Measurements from ENCODE around the gene SMIM13. TPM values are rescaled to one million over a fixed set of nuclear protein-coding genes. Genes with fewer than 3 reads are reported as not detected.
"Not testable (repeated sequence)": the region's sequence is repeated elsewhere in the genome, so short reads cannot be mapped to it uniquely, and the experiment has no call there.

The SMIM13 gene
- polyA plus RNA-seq, 3 donors: 15.6 to 19.9 (median 17.2) TPM

DNA sequence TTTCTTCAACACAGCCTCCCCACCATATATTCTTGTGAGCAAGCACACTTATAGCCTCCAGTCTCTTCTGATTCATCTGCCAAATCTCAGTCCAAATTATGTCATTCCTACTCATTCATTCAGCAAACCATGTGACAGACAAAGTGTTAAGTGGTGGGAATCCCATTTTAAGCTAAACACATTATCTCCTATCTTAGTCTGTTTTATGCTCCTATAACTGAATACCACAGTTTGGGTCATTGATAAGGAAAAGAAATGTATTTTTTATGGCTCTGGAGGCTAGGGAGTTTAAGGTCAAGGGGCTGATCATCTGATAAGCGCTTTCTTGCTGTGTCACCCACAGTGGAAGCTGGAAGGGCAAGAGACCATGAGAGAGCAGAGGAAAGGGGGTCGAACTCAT, 23.9 kb upstream of the SMIM13 start:
- DNase-seq (ENCODE audit: extremely low read depth in 1 of 11, low read depth in 9 of 11, low spot score in 4 of 11): no peak

DNA sequence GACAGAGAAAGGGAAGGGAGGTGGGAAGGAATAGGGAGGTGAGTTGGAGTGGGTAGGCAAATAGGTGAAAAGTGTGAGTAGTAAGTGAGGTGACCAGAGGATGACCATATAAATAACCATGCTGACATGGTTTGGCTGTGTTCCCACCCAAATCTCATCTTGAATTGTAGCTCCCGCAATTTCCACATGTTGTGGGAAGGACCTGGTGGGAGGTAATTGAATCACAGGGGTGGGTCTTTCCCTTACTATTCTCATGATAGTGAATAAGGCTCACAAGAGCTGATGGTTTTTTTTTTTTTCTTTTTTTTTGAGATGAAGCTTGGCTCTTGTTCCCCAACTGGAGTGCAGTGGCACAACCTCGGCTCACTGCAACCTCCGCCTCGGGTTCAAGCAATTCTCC, 21.5 kb upstream of the SMIM13 start:
- no peak for DNase-seq (ENCODE audit: extremely low read depth in 1 of 11, low read depth in 9 of 11, low spot score in 4 of 11)

DNA sequence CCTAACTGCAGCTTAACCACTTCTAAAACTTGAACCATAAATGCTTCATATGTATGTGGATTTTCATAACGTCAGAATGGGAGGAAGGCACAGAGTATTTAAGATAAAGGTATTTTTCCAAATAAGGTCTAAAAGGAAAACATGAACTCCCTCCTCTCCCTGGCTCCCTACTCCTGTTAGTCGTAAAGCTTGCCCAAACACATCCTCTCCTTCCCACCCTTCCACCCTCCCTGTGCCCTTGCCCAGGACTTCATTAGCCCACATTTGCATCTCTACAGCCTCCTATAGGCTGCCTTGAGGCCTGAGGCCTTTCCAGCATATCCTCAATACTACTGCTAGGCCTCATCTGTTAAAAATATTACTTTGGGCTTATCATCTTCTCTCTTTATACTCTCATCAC, 17.1 kb upstream of the SMIM13 start:
- no peak for DNase-seq (ENCODE audit: extremely low read depth in 1 of 11, low read depth in 9 of 11, low spot score in 4 of 11)

DNA sequence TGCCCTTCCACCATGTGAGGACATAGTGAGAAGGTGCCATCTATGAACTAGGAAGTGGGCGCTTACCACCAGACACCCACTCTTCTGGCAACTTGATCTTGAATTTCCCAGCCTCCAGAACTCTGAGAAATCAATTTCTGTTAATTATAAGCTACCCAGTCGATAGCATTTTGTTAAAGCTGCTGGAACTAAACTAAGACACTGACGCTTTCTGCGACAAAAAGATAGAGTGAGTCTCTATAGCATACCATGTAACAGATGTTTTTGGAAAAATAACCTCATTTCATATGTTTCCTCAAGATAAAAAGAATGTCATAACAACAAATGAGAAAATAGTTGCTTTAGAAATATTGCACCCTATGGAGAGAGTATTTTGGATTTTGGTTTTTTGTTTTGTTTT, 15.4 kb upstream of the SMIM13 start:
- DNase-seq (ENCODE audit: extremely low read depth in 1 of 11, low read depth in 9 of 11, low spot score in 4 of 11): no peak

DNA sequence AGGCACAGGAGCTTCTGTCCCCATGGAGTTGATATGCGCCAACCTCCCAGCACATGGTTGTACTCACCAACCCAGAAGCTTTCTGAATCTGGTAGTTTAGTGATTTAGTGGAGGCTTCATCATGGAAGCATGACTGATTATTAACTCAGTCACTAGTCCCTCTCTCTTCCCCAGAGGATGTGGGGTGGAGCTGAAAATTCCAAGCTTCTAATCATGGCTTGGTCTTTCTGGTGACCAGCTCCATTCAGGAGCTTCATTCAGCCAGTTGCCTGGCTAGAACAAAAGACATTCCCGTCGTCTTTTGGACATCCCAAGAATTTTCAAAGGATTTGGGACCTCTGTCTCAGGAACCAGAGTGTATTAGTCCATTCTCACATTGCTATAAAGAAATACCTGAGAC, 13.3 kb upstream of the SMIM13 start:
- DNase-seq (ENCODE audit: extremely low read depth in 1 of 11, low read depth in 9 of 11, low spot score in 4 of 11): no peak

DNA sequence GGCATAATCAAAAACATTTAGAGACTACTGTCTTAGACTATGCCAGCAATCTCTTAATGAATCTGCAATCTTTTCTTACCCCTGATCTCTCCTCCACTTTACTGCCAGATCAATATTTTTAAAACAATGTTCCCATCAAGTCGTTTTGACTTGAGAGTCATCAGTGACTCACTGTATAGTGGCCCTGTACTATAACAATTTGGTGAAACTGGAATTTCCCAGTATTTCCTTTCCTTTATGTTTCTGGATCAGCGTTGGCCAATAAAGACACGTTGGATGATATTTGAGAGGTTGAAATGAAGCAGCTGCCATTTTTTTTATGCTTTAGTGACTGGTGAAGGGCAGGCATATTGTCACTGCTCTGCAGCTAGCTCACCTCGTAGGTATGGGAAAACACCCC, 10.1 kb upstream of the SMIM13 start:
- no peak for DNase-seq (ENCODE audit: extremely low read depth in 1 of 11, low read depth in 9 of 11, low spot score in 4 of 11)

DNA sequence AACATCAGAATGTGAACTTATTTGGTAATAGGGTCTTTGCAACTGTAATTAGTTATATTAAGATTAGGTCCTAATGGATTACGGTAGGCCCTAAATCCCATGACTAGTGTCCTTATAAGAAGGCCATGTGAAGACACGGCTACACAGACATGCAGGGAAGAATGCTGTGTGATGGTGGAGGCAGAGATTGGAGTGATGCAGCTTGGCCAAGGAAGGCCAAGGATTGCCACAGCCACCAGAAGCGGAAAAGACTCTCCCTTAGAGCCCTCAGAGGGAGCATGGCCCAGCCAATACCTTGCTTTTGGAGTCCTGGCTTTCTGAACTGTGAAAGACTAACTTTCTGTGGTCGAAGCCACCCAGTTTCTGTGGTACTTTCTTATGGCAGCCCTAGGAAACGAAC, 9.7 kb upstream of the SMIM13 start:
- no peak for DNase-seq (ENCODE audit: extremely low read depth in 1 of 11, low read depth in 9 of 11, low spot score in 4 of 11)

DNA sequence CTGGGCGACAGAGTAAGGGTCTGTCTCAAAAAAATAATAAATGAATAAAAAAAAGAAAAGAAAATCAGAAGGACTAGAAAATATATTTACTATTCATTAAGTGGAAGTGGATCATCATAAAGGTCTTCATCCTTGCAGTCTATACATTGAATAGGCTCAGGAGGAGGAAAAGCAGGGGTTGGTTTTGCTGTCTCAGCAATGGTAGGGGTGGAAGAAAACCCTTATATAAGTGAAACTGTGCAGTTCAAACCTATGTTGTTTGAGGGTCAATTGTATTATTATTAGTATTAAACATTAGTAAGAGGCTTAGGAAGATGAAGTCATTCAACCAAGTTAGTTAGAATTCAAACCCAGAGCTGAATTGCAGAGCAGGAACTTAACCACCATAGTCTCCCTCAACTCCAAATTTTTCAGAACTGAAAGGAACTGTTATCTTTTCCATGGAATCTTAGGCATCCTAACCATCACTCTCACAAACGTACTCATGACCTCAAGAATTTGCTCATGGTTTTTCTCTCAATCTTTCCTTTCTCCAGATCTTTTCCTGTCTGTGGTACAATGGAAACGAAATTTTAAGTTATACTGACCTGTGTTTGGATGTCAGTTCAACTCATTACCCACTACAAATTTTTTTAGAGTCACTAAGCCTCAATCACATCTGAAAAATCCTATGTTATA, 7.7 kb upstream of the SMIM13 start:
- no peak for DNase-seq (ENCODE audit: extremely low read depth in 1 of 11, low read depth in 9 of 11, low spot score in 4 of 11)

DNA sequence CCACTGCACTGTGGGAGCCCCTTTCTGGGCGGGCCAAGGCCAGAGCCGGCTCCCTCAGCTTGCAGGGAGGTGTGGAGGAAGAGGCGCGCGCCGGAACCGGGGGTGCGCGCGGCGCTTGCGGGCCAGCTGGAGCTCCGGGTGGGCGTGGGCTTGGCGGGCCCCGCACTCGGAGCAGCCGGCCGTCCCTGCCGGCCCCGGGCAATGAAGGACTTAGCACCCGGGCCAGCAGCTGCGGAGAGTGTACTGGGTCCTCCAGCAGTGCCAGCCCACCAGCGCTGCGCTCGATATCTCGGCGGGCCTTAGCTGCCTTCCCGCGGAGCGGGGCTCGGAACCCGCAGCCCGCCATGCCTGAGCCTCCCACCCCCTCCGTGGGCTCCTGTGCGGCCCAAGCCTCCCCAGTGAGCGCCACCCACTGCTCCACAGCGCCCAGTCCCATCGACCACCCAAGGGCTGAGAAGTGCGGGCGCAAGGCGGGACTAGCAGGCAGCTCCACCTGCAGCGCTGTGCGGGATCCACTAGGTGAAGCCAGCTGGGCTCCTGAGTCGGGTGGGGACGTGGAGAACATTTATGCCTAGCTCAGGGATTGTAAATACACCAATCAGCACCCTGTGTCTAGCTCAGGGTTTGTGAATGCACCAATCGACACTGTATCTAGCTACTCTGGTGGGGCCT, 6.4 kb upstream of the SMIM13 start:
- DNase-seq (ENCODE audit: extremely low read depth in 1 of 11, low read depth in 9 of 11, low spot score in 4 of 11): not testable (repeated sequence)

DNA sequence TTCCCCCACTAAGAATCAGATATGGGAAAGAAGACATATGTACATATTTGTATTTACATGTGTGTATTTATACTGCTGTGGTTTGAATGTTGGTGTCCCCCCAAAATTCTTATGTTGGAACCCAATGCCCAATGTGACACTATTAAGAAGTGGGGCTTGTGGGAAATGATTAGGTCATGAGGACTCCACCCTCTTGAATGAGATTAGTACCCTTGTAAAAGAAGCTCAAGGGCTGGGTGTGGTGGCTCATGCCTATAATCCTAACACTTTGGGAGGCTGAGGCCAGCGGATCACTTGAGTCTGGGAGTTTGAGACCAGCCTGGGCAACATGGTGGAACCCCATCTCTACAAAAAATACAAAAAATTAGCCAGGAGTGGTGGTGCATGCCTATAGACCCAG, 3.9 kb upstream of the SMIM13 start:
- DNase-seq (ENCODE audit: extremely low read depth in 1 of 11, low read depth in 9 of 11, low spot score in 4 of 11): no peak

DNA sequence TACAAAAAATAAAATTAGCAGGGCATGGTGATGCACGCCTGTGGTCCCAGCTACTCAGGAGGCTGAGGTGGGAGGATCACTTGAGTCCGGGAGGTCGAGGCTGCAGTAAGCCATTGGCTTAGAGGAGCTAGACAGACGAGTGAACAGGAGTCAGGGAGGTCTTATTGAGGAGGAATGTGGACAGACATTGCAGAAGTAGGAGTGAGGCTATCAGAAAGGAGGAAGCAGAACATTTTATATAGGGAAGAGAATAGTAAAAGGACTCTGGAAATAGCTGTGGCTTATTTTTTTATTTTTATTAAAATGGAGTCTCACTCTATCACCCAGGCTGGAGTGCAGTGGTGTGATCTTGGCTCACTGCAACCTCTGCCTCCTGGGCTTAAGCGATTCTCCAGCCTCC, 2.5 kb upstream of the SMIM13 start:
- DNase-seq (ENCODE audit: extremely low read depth in 1 of 11, low read depth in 9 of 11, low spot score in 4 of 11): not testable (repeated sequence)

DNA sequence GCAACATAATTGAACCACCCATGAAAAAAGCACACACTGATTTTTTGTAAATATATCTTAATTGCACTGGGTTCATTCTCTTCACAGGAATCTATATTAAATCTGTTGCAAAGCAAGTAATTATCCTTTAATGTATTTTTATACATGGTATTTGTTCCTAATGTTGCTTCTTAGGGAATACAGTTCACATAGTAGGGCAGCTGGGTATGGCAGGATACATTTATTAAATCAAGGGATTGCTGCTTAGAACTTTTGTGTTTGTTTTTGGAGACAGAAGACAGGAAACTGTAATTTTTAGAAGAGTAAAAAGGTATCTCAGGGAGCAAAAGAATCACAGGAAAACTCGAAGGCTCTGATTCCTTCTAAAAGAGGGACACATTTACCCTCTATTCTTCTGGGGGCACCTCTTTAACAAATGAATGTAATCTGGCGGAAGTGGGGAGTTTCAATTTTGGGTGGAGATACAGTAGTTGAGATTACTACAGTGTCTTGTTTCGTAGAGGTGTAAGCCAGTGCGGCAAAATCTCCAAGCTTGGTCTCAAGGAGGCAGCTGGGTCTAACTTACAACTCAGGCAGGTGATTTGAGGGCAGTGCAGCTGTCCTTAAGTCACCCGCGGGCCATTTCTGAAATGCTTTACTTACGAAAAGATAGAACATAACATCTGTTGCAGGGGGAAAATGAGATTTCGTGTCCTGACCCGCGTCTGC, 812 bp upstream of the SMIM13 start:
- DNase-seq (ENCODE audit: extremely low read depth in 1 of 11, low read depth in 9 of 11, low spot score in 4 of 11): peak in 2 of 11 donors; percentile 17 to 35

DNA sequence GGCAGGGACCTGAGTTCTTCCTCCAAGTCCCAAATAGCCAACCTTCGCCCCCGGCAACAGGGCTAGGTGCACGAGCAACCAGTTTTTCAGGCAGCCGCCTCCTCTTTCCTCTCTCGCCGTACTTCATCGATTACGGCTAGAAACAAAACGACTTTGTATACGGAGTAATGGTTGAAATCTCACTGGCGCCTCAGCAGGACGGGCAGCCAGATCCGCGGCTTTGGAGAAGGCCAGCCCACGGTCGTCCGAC, 333 bp upstream of the SMIM13 start:
- no peak for DNase-seq (ENCODE audit: extremely low read depth in 1 of 11, low read depth in 9 of 11, low spot score in 4 of 11)

DNA sequence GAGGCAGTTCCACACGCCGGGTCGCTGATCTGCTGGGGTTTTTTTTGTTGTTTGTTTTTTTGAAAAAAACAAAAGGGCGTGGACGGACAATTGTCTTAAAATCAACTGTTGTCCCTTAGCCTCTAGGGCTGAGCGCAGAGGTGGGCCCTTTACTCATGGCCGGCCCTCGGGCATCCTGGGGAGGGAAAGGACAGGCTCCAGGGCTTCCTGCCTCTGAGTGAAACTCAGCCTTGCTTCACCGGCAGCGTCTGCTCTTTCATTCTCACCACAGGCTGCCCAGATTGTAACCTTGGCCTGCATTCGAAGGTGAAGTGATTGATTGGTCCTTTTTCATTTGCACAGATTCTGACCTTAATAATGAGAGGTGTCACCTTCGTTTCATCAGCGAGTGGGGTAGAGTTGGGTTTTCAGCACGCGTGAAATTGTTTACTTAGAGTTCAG, 797 bp downstream of the SMIM13 start:
- peak in 7 of 11 donors; percentile 17 to 35 (median 30) for DNase-seq (ENCODE audit: extremely low read depth in 1 of 11, low read depth in 9 of 11, low spot score in 4 of 11)

DNA sequence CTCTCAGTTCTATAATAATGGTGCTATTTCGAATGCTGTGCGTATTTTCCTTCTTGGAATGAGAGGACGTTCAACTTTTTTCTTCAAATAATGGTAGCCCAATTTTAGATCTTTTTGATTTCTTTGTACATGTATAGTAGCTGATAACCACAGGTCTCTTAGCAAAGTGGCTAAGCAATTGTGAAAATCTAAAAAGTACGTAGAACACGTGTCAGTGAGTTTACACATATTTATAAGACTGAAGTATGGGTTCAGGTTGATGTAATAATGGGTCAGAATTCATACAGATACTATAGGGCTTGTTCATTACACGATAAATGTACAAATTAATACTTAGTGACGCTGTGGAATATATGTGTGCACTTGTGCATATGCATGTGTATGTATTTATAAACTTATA, 1.3 kb downstream of the SMIM13 start:
- no peak for DNase-seq (ENCODE audit: extremely low read depth in 1 of 11, low read depth in 9 of 11, low spot score in 4 of 11)

DNA sequence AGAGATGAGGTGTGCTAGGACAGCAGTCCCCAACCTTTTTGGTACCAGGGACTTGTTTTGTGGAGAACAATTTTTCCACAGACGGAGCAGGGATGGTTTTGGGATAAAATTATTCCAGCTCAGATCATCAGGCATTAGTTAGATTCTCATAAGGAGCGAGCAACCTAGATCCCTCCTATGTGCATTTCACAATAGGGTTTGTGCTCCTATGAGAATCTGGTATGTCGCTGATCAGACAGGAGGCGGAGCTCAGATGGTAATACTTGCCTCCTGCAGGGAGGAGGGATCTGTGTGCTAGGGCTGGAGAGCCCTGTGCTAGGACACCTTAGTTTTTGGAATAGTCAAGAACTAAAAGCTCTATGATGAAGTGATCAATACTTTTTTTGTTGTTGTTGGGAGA, 2.5 kb downstream of the SMIM13 start:
- DNase-seq (ENCODE audit: extremely low read depth in 1 of 11, low read depth in 9 of 11, low spot score in 4 of 11): no peak

DNA sequence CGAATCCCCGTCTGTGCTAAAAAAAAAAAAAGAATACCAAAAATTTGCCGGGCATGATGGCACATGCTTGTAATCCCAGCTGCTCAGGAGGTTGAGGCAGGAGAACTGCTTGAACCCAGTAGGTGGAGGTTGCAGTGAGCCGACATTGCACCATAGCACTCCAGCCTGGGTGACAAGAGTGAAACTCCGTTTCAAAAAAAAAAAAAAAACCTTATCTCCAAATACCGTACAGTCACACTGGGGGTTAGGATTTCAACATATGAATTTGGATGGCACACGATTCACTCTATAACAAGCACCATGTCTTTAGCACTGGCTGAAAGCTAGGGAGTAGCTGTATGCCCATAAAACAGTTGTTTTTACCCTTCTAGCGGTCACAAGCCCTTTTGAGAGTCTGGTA, 3.8 kb downstream of the SMIM13 start:
- no peak for DNase-seq (ENCODE audit: extremely low read depth in 1 of 11, low read depth in 9 of 11, low spot score in 4 of 11)

DNA sequence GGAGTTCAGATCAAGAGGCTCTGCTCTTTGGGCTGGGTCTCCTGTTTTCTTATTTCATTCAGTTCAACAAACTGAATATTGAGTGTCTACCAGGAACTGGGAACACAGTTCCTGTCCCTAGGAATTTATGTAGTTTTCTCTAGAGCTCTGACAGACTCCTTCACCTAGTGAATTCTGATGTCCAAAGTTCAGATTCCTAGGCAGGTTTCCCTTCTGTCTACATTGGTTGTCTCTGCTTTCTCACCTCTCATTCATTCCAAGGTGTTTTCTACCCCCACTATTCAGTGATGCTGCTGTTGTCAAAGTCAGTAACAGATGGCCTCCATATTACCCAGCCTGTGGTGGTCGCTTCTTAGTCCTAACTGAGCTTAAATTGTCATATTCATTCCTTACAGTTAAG, 4.4 kb downstream of the SMIM13 start:
- DNase-seq (ENCODE audit: extremely low read depth in 1 of 11, low read depth in 9 of 11, low spot score in 4 of 11): no peak

DNA sequence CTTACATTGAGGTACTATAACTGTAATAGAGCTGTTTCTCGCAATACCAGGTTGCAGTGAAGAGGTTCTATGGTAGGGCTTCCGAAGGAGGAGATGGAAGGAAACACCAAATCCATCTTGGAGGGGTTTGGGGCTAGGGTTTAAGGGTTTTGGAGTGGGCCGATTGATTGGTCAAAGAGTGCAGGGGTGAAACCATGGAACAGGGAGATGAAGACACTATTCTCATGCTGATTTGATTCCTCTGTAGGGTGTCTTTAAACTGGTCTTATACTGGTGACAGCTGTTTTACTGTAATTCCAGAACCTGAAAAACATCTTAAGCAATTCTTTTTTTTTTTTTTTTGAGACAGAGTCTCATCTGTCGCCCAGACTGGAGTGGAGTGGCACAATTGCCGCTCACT, 7.8 kb downstream of the SMIM13 start:
- no peak for DNase-seq (ENCODE audit: extremely low read depth in 1 of 11, low read depth in 9 of 11, low spot score in 4 of 11)

DNA sequence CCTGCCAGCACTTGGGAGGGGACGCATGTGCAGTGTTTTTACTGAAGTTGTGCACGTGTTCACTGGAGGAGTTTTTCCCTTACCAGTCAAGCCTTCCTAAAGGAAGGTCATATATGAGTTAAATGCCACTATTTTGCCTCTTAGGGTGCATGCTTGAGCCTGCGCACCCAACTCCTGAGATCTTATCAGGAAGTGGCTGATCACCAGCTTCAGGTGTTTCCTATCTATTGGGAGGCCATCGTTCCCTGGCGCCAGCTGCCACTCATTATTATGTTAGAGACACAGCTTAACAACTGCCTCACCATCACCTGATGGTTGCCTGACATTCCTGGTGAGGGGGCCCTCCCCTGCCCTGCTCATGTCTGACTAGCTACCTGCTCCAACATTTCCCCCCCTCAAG, 9.4 kb downstream of the SMIM13 start:
- no peak for DNase-seq (ENCODE audit: extremely low read depth in 1 of 11, low read depth in 9 of 11, low spot score in 4 of 11)

DNA sequence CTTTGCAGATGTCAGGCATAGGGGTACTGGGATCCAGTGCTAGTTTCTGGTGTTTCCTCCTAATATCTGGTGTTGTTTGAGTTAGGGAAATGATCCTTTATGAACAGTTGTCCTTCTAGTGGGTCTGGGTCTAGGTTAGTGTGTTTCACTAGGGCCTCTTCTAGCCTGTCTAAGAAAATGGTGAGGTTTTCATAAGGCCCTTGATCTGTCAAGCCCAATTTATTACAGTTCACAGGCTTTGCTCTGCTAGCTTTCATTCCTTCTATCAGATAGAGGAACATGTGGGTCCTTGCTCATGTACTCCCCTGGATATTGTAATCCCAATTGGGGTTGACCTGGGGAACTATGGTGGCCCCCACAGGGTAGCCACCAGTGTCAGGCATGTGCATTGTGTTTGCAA, 15.1 kb downstream of the SMIM13 start:
- DNase-seq (ENCODE audit: extremely low read depth in 1 of 11, low read depth in 9 of 11, low spot score in 4 of 11): no peak
